Measurements from ENCODE around the gene TBC1D22A. TPM values are rescaled to one million over a fixed set of nuclear protein-coding genes. Genes with fewer than 3 reads are reported as not detected.

Gene TBC1D22A
- total RNA-seq, 1 donor from 2014 or later = 24.2 TPM

- H3K27me3 Mint-ChIP-seq (ENCODE audit: low read depth, unreplicated experiment) = no peaks in the 10 kb centered on the region
- Histone ChIP-seq H3K9ac (ENCODE audit: low read length) (no peak overlapping the region), H3K4me3 (ENCODE audit: insufficient read depth, low read depth, low read length) (no peak overlapping the region), H3K4me1 (ENCODE audit: insufficient read depth, low read length) (no peaks in the 10 kb centered on the region), H3K79me2 (ENCODE audit: insufficient read depth, low read length) (no peaks in the 10 kb centered on the region), H3K27ac (ENCODE audit: low read depth, low read length) (no peak overlapping the region), H3K4me2 (ENCODE audit: low read length) (no peak overlapping the region), H4K20me1 (ENCODE audit: insufficient read depth, low read length) (peaks cover 20% of the 10 kb centered on the region), H3K36me3 (ENCODE audit: insufficient read depth, low read length) (no peaks in the 10 kb centered on the region), H2AFZ (ENCODE audit: low read depth, low read length) (no peak overlapping the region), H3K9me3 (ENCODE audit: insufficient read depth, low read depth, low read length) (no peaks in the 10 kb centered on the region), H3K27me3 (ENCODE audit: insufficient read depth, low read length) (no peaks in the 10 kb centered on the region)
- H3K4me1 Mint-ChIP-seq (ENCODE audit: low read depth, unreplicated experiment) = peaks cover 4% of the 10 kb centered on the region
- H3K9me3 Mint-ChIP-seq (ENCODE audit: unreplicated experiment) = no peaks in the 10 kb centered on the region
- no peak overlapping the region for H3K4me3 Mint-ChIP-seq (ENCODE audit: unreplicated experiment)
- H3K36me3 Mint-ChIP-seq (ENCODE audit: low read depth, unreplicated experiment) = peaks cover 13% of the 10 kb centered on the region
- TF ChIP-seq EZH2 (IDR thresholded peaks at IDR 0.05; ENCODE audit: insufficient read depth, low read length) = no peak
- no peak for TF ChIP-seq CTCF (IDR thresholded peaks at IDR 0.05; ENCODE audit: insufficient read depth, low read depth, low read length)
- H3K27ac Mint-ChIP-seq (ENCODE audit: unreplicated experiment) = no peak overlapping the region
- FAIRE-seq (no peak), DNase-seq (ENCODE audit: low read depth) (no peak)
Observed at GRCh38 chr22:46907241-46908215, 145.1 kb downstream of the TBC1D22A start.

DNA sequence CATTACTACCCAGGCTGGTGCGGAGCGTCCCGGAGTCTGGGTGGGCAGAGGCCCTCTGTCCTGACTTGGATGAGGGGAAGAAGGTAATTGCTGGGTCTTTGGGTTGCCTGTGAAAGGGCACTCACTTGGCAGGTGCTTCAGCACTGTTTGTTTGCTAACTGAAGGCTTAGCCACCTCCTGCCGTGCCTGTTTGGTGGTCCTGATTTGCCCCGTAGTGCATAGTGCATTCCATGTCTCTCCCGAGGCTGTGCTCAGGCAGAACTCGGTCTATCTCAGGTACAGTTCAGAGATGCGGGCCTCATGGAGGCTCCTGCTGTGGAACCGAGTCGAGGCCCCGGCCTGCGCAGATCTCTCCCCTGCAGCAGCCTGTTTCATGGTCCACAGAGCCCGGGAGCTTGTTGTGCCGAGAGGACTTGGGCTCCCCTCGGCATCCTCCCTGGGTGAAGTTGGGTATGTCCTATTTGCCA is 146.2 kb downstream of the TBC1D22A start:
- Histone ChIP-seq H3K36me3 (ENCODE audit: insufficient read depth, low read length) (peaks cover 2% of the 10 kb centered on the region), H3K79me2 (ENCODE audit: insufficient read depth, low read length) (no peaks in the 10 kb centered on the region), H3K9me3 (ENCODE audit: insufficient read depth, low read depth, low read length) (no peaks in the 10 kb centered on the region), H4K20me1 (ENCODE audit: insufficient read depth, low read length) (peaks cover 16% of the 10 kb centered on the region), H3K27ac (ENCODE audit: low read depth, low read length) (no peak overlapping the region), H3K4me3 (ENCODE audit: insufficient read depth, low read depth, low read length) (no peak overlapping the region), H3K4me2 (ENCODE audit: low read length) (no peak overlapping the region), H3K4me1 (ENCODE audit: insufficient read depth, low read length) (no peaks in the 10 kb centered on the region), H2AFZ (ENCODE audit: low read depth, low read length) (no peak overlapping the region), H3K27me3 (ENCODE audit: insufficient read depth, low read length) (no peaks in the 10 kb centered on the region), H3K9ac (ENCODE audit: low read length) (no peak overlapping the region)
- peaks cover 1% of the 10 kb centered on the region for H3K4me1 Mint-ChIP-seq (ENCODE audit: low read depth, unreplicated experiment)
- no peak overlapping the region for H3K4me3 Mint-ChIP-seq (ENCODE audit: unreplicated experiment)
- no peaks in the 10 kb centered on the region for H3K9me3 Mint-ChIP-seq (ENCODE audit: unreplicated experiment)
- DNase-seq (ENCODE audit: low read depth) (no peak), FAIRE-seq (no peak)
- H3K27me3 Mint-ChIP-seq (ENCODE audit: low read depth, unreplicated experiment) = no peaks in the 10 kb centered on the region
- peaks cover 12% of the 10 kb centered on the region for H3K36me3 Mint-ChIP-seq (ENCODE audit: low read depth, unreplicated experiment)
- H3K27ac Mint-ChIP-seq (ENCODE audit: unreplicated experiment) = no peak overlapping the region
- TF ChIP-seq EZH2 (IDR thresholded peaks at IDR 0.05; ENCODE audit: insufficient read depth, low read length) (no peak), CTCF (IDR thresholded peaks at IDR 0.05; ENCODE audit: insufficient read depth, low read depth, low read length) (no peak)

Measured in astrocyte (in vitro differentiated cells and primary cell).